Stimulated activated CD4-positive, alpha-beta T cell treated with anti-CD3 and anti-CD28 coated beads, Interleukin-15, amount 100 ng/mL, for 48 hours (primary cell): ENCODE measurements around the gene ICAM2.
A peak's percentile ranks its signal among the peaks of the same experiment; 100 is the strongest.
"Not testable (repeated sequence)": the region's sequence is repeated elsewhere in the genome, so short reads cannot be mapped to it uniquely, and the experiment has no call there.

Experiments
- DNase-seq, 2 donors: peaks; one replicate each; pipeline ENCODE4 v3.0.0-alpha.2; 2020; ENCODE audit warnings: low read depth in 2 of 2

The ICAM2 gene

DNA sequence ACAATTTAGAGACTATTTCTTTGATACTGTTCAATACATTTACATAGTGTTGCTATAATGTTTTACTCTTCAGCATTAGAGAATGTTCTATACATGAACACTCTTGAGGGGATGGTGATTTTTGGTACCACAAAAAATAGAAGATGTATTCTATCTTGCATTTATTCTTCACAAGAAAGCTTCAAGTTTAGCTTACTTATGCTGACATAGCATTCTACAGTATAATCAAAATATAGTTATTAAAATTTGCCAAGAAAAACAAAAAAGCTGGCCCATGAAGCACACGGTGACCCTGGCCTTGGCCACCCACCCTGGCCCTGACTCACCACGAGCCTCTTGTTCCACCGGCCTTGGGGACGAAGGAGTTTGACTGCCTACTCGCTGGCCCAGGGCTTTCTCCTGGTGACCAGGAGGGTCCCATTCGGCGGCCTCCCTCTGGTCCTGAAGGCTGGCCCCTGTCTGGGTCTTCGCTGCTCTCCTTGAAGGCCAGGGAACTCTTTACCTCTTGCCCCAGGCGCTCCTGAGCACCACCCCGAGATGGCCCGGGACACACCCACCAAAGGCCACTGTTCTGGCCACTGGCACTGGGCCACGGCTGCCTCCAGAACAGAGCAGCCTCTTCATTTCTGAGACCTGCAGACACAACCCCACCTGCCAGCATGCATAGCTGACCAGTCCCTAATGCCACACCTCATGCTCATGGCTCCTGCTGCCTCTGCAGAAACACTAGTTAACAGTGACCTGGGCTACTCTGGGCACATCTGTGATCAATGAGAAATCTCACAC lies 22.5 kb upstream of the ICAM2 start:
- no peak for DNase-seq

DNA sequence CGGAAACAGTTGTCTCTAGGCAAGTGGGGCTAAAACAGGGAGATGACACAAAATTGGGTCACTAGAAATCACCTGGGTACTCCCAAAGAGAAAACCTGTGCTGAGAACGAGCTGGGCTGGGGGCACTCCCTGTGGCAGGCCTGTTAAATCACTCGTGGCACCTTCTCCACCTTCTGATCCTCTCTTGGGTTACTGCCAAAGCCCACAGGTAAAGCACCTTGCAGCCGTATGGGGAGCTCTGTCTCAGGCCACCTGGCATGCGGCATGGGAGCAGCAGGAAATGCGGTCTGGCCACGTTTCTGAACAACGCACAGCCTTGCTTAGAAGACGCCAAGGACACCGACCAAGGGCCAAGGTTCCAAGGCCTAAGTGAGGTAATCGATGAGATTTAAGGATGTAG lies 21.5 kb upstream of the ICAM2 start:
- no peak for DNase-seq

DNA sequence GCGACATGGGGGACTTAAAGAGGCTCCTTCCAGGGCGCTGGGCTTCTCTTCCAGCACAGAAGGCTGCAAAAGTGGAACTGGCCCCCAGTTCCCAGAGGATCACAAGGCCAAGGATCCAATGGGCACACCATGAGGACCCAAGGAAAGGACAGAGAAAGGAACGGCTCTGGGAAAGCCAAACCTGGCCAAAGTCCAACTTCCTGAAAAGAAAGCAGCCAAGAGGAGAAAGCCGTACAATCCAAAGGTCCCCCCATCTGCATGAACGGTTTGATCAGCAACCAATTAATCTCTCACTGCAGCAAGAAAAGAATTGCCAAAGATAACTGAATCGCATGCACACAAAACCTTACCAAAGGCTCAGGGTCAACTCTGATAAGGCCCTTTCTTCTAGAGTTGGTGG lies 19.8 kb upstream of the ICAM2 start:
- no peak for DNase-seq

DNA sequence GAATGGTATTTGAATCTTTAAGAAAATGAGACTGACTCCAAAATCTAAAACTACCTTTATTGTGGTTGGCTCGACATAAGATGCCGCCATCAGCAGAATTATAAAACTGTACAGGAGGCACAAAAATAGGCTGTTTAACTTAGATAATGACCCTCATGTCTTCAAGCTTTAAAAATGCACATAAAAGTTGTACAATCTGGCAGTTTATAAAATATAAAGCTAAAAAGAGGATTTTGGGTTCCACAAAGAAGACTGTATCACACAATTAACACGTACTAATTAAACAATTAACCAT lies 18.6 kb upstream of the ICAM2 start:
- no peak for DNase-seq

DNA sequence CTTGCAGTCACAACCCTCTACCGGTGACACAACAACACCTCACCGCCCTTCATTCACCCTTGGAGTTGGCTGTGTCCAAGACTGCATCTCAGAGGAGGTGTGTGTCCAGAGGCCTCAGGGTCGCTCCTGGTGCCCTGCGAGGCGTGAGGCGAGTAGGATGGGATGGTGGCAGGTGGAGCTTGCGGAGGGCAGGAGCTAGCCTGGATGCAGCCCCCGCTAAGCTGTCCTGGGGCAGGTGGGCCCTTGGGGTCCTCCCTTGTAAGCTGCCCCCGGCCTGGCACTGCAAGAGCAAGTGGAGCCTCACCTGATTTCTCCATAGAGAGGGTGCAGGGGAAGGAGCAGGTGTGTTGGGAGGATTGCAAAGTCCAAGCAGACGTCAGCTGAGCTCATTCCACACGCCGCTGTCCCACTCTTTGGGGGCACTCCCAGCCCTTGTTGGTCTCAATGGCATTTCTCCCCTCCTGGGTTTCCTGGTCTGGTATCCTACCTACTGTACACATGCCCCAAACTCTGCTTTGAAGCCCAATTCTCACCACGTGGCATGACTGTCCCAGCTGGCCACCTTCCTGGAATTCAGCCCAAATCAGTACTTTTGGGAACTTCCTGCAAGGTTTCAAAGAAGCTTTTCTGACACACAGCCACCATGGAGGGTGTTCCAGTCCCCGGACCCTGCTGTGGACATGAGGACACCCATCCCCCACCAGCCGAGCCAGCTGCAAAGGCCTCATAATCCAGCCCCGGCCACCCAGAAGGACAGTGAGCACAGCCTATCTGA lies 18.1 kb upstream of the ICAM2 start:
- DNase-seq: no peak

DNA sequence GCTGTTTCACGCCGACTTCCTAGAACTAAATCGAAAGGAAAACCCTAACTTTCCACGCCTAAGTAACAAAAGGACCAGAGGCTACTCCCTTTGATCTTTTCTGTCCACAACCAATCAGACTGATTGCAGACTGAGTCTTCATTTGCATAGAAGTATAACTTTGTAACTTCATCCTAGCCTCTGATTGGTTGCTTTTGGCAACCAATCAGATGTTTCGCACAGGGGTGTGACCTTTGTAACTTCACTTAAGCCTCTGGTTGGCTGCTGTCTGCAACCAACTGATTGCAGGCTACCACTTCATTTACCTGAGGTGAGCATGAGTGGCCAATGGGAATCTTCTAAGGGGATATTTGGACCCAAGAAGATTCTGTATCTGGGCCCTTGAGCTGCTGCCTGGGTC lies 17.4 kb upstream of the ICAM2 start:
- DNase-seq: no peak

DNA sequence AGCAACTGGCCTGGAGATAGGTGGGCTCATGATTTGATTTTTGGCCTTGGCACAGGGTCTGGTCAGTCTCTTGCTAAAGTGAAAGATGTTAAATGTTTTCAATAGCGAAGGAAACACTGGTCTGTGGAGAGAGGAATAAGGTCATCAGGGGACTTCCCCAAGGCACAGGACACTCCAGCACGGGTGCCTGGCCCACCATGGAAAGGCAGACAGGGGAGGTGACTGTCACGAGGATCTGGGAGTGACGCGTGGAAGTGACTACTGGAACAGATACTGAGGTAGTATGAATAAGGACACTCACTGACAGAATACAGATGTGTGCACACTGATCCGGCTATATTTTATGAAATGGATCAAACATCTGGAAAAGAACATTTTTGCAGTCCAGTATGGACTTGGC lies 16.7 kb upstream of the ICAM2 start:
- no peak for DNase-seq

DNA sequence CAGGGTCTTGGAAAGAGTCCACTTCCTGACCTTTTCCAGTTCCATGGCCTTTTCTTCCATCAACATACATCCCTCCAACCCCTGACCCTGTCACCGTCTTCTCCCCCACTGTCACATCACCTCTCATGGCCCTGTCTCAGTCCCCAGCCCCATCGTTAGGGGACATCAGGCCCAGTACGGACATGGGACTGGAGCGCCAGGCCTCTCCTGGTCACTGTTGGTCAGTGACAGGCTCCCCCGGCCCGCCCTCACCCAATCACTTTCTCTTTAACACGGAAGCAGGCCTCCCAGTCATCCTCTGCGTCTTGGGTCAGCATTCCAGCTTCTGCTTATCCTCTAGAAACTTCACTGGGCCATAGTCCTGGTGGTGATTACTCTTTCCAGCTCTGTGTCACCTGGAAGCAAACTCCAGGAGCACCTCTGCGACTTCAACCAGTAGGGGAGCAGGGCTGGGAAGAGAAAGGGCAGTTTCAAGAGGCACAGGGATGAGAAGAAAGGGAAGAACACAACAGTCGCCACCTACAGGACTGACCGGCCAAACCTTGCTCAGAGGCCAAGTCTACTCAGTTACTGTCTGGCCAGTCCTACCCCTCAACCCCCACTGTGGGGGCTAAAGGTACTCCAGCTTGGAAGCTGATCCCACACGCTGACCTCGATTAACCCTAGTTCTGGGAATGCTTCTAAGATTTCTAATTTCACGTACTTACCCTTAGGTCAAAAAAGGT lies 15.9 kb upstream of the ICAM2 start:
- DNase-seq: no peak

DNA sequence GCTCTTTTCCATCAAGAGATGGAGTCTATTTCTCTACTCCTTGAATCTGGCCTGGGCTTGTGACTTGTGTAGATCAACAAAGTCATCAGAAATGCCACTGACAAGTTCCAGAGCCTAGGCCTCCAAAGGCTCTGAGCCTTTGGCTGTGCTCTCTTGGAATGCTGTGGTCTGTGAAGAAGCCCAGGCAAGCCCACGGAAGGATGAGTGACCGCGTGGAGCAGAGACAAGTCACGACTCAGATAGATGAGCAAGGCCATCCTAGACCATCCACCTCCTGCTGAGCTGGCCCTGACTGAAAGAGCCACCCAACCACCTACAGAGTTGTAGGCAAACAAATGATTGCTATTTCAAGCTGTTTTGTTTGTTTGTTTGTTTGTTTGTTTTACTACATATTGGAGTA lies 11.6 kb upstream of the ICAM2 start:
- no peak for DNase-seq

DNA sequence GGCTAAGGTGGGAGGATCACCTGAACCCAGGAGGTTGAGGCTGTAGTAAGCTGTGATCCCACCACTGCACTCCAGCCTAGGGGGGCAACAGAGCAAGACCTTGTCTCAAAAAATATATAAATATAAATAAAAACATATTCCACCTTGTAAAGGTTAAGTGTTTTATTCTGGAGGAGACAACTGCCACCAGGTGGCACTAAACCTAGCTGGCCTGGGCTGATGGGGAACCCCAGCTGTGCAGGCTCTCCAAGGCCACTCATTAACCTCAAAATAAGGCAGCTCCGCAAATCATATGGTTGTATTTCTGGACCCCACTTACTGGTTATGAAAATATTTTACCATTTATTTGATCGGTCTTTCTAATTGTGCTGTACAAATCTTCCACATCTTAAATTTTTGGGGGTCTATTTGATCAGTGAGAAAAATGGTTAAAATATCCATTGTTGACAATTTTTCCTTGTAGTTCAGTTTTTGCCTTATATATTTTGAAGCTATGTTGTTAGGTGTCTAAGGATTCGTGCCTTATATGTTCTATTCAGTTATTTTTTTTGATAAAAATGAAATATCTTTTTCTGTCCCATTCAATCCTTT lies 8.5 kb upstream of the ICAM2 start:
- DNase-seq: peak; percentile 54 to 70

DNA sequence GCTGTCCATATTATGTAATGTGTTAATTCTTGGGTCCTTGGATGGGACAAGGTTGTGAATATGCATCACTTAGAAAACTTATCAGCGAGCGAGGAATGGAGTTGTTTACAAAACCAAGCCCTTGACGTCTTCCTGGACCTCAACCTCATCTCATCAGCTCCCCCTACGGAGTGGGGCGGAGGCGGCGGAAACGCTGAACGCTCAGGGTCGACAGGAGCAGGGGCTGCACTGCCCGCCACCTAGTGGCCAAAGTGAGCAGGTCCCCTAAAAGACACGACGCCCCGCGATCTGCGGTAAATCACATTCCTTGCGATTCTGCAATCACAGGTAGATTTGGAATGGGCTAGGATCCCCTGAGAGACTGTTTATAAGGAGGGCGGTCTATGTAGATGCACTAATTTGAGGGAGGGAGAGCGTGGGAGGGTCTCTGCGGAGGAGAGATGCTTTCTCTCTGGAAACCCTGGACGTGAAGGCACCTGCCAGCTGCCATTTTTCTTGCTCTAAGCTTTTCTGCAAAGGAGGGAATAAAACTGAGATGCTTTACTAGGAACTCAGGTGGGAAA lies 5.4 kb upstream of the ICAM2 start:
- DNase-seq: peak; percentile 85 to 86

DNA sequence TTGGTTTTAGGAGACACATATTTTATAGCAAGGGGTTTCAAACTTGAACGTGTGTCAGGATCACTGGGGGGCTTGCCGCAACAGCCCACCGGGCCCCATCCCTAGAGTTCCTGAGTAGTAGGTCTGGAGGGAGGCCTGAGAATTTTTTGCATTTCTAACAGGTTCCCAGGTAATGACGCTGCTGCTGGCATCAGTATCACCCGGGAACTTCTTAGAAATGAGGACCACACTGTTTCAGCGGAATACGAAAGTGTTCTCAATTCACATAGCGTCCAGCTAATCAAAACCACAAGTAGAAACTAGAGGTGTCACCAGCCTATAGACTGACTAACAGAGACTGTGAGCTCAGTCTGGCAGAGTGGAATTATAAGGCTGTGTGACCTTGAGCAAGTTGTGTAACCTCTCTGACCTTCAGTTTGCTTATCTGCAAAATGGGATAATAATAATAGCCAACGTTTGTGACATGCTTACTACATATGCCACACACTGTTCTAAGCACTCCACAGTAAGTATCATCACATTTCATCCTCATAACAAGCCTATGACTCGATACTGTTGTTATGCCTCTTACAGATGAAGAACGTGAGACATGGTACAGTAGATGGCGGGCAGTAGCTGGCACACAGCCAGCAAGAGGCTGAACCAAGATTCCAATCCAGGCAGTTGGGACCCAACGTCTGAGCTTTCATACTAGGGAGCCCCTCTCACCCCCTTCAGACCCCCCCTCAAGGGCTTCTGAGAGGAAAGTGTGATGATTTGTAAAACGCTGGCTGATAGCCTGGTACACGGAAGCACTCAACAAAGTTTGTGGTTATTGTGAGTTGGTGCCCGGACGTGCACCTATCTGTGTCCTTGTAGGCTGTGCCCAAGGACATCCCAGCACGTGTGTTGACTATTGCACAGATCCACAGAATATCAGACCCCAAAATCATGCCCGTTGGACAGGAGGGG lies 4.6 kb upstream of the ICAM2 start:
- DNase-seq: peak in 1 of 2 donors; percentile 30

DNA sequence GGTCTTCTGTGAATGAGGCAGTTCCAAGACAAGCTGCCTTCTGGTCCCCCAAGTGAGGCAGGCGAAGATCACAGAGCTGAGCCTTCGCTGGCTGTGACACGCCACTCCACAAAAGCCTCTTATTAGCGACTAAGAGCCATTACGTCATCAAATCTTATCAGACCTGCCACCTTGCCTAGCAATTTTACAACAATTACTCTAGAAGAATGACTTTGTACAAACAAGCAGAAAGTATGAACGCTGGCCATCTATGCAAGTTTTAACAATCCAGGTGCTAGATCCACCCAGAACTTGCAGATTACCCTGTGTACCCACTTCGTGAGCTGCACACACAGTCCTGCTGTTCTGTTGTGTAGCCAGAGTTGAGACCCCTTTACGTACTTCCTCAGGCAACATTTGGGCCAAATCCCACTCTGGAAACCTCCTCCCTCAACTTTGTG lies 3.8 kb upstream of the ICAM2 start:
- no peak for DNase-seq

DNA sequence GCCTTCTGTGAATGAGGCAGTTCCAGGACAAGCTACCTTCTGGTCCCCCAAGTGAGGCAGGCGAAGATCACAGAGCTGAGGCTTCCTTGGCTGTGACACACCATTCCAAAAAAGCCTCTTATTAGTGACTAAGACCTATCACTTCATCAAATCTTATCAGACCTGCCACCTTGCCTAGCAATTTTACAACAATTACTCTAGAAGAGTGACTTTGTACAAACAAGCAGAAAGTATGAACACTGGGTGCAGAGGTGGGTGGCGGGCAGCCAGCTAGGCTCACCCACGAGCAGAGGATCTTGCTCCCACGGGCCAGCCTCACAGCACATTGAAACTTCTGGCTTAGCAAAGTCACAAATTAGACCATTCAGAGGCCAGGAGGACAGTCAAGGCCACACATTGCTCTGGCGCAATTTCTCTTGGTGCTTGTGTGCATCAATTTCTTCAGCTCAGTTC lies 2.2 kb upstream of the ICAM2 start:
- no peak for DNase-seq

DNA sequence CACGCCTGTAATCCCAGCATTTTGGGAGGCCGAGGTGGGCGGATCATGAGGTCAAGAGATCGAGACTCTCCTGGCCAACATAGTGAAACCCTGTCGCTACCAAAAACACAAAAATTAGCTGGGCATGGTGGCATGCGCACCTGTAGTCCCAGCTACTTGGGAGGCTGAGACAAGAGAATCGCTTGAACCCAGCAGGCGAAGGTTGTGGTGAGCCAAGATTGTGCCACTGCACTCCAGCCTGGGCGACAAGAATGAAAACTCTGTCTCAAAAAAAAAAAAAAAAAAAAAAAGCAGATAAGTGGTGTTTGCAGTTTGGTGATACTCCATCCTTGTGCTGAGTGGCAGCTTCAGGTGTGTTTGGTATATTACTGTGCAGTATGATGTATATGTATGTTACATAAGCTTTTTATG lies 877 bp downstream of the ICAM2 start:
- DNase-seq: not testable (repeated sequence)

DNA sequence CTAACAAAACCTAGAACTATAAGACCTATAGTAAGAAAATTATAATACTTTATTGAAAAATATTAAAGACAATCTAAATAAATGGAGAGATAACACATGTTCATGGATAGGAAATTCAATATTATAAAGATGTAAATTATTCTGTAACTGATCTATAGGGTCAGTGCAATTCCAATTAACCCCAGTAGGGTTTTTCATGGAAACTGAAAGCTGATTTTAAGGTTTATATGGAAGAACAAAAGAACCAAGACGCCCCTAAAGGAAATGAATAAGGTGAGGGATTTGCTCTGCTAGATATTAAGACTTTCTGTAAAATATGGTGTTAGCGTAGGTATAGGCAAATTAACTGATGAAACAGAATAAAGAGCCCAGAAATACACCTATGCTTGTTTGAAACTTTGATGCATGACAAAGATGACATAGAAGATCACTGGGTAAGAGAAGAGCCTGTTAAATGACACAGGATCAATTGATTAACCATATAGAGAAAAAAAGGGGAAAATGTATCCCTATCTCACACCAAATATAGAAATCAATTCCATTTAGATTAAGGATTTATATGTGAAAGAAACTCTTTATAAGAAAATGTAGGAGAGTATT lies 3.0 kb downstream of the ICAM2 start:
- no peak for DNase-seq

DNA sequence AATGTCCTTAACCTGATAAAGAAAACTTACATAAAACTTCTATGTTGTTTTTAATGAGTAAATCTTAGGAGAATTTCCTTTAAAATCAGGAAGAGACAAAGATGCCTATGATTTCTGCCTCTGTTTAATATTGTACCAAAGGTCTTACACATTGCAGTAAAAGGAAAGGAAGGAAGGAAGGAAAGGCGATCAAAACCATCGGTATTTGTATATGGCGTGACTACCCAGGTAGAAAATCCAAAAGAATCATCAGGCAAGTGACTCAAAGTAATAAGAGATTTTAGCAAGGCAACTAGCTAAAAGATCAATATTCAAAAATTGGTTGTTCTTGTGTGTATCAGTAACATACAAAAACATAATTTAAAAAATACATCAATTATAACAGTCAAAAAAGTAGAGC lies 3.5 kb downstream of the ICAM2 start:
- DNase-seq: no peak

DNA sequence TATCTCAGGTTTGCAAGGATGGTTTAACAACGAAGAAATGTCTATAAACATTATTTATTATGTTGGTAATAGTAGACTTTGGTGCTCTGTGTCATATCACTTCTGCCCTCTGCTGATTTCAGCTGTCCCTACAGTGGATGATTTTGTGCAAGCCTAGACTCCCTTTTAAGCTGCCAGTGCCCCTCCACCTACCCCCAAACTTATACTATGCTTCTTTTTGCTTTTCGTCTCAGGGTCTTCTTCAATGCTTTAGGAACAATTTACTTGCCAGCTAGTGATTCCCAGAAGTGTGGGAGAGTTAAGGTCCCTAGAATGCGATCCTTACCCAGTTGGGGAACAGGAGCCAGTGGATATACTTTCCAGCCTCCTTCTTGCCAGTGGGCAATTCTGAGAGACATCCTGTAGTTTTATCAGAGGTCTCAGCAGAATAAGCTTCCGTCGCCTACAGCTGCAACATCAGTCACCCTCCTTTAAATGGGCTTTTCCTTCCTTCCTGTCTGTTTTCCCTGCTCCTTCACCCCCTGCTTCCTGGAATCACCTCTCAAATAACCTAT lies 4.1 kb downstream of the ICAM2 start:
- no peak for DNase-seq

DNA sequence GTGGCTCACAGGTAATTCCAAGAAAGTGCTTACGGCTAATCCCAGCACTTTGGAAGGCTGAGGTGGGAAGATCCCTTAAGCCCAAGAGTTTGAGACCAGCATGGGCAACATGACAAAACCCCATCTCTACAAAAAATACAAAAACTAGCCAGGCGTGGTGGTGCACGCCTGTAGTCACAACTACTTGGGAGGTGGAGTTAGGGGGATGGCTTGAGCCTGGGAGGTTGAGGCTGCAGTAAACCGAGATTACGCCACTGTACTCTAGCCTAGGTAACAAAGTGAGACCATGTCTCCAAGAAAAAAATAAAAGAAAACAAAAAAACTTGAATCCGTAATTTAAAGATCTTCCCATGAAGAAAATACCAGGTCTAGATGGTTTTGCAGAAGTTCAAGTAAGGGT lies 5.0 kb downstream of the ICAM2 start:
- DNase-seq: no peak
